AG04450 (cell line): ENCODE measurements around the gene TMEM198. TPM values are rescaled to one million over a fixed set of nuclear protein-coding genes. Genes with fewer than 3 reads are reported as not detected.

Source experiments
- CTCF ChIA-PET: fragments of 300-600, 350-600 bp; formaldehyde crosslinking; extraction: SDS; loops from one replicate; lab custom pipeline; 2022; ENCODE audit warnings: antibody characterized with exemption, inconsistent platforms; lab: Charles Lee
- POLR2A ChIA-PET: fragments of 350-600 bp; formaldehyde crosslinking; extraction: SDS; loops from one replicate; lab custom pipeline; 2021; ENCODE audit warnings: antibody characterized with exemption, inconsistent platforms; lab: Yijun Ruan, JAX
- DNase-seq: peaks from one replicate; pipeline ENCODE4 v3.0.0-alpha.2; 2011; ENCODE audit warnings: low read depth, low spot score
- H3K27ac ChIP-seq: one replicate; pipeline ENCODE4 v1.5.1; 2012; ENCODE audit warnings: low read depth, low read length, control low read depth
- H3K27me3 ChIP-seq: one replicate; pipeline ENCODE4 v1.6.0; 2012; ENCODE audit warnings: low read length; ENCODE audit not compliant: control insufficient read depth, insufficient read depth
- H3K4me3 ChIP-seq: 2 replicates; pipeline ENCODE4 v1.5.1; 2011; ENCODE audit warnings: mild to moderate bottlenecking, low read depth, low read length, control low read depth
- H3K9me3 ChIP-seq: 2 replicates; pipeline ENCODE4 v1.5.1; 2012; ENCODE audit warnings: low read length; ENCODE audit not compliant: control insufficient read depth, insufficient read depth
- CTCF ChIP-seq: IDR thresholded peaks from 2 replicates; pipeline ENCODE4 v1.5.1; 2011; ENCODE audit warnings: low read depth, low read length, control low read depth, inconsistent platforms
- polyA minus RNA-seq: library from RNA; depleted of rRNA, polyadenylated mRNA; stranded (reverse); fragments of >200 nt; gene quantifications from 2 replicates; pipeline ENCODE4 v1.2.3, GENCODE V29; 2011; rRNA and poly(A)+ RNA removed
- polyA plus RNA-seq: library from polyadenylated mRNA; depleted of rRNA; stranded (reverse); fragments of >200 nt; gene quantifications from 2 replicates; pipeline ENCODE4 v1.2.3, GENCODE V29; 2011; rRNA removed

The TMEM198 gene
- polyA plus RNA-seq (0.83 and 1.2 TPM in 2 replicates), polyA minus RNA-seq (0.13 and 0.60 TPM in 2 replicates)

- ChIA-PET POLR2A (interaction anchor here (1.2 to 1.6 kb wide), 4 partner anchors 9 to 54 kb away, joined by 5 to 10 read pairs (median 8); partner anchors contain the start of genes OBSL1 and STK11IP), CTCF (interaction anchor here (0.7 to 4.4 kb wide), 5 partner anchors 14 to 98 kb away, joined by 3 to 30 read pairs (median 4); no protein-coding TSS in a partner anchor)
- peak within 1 kb of the TSS; percentile 78 for H3K27ac ChIP-seq
- DNase-seq = peak; percentile 95
- peak within 1 kb of the TSS; percentile 75 for H3K4me3 ChIP-seq
- no peaks in the 10 kb centered on the region for H3K27me3 ChIP-seq
- TF ChIP-seq CTCF = no peak
- no peaks in the 10 kb centered on the region; the same call in 1 of the 2 replicates for H3K9me3 ChIP-seq
These were observed at the start of gene TMEM198, which contains the start of gene CHPF for GRCh38 chr2:219543596-219544358. Gene TMEM198 (plus strand): TSS chr2:219544028. CDS start chr2:219544728, 700 bp downstream. Gene CHPF (minus strand): TSS chr2:219543809. CDS start chr2:219543538, 271 bp downstream.

DNA sequence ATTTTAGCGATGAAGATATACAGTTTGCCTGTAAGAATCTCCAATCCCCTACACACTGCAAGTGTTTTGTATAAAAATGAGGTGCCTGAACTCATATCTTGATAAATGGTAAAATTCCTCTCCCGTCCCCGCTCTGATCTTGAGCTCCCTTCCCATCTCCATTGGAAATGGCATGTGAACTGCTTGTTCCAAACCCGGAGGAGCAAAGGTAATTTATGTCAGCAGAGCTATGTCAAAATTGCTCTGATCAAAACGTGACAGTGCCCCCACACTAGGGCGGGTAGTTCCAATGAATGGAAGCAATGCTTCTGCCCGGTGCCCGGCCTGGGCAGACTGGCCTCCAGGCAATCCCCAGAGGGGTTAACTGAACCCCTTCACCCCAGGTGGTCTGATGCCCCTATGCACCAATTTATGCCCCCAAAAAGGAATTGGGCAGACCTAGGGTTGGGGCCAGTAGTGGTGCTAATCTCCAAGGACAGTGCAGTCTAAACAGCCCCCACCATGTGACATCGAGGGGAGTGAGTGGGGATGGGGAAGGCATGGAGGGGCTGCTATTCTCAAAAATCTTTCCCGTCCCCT, 48.8 kb upstream of the TMEM198 start:
- TF ChIP-seq CTCF = no peak
- CTCF ChIA-PET = interaction anchor here (0.6 to 6.1 kb wide), 30 partner anchors 10 to 392 kb away, joined by 3 to 168 read pairs (median 4); partner anchors contain the start of gene TMEM198
- Histone ChIP-seq H3K4me3 (no peak overlapping the region), H3K27ac (no peak overlapping the region), H3K9me3 (no peaks in the 10 kb centered on the region; the same call in 1 of the 2 replicates), H3K27me3 (peaks cover 3% of the 10 kb centered on the region)
- POLR2A ChIA-PET = interaction anchor here (0.6 to 1.1 kb wide), 4 partner anchors 13 to 42 kb away, joined by 3 to 5 read pairs (median 4); no protein-coding TSS in a partner anchor
- DNase-seq = no peak

DNA sequence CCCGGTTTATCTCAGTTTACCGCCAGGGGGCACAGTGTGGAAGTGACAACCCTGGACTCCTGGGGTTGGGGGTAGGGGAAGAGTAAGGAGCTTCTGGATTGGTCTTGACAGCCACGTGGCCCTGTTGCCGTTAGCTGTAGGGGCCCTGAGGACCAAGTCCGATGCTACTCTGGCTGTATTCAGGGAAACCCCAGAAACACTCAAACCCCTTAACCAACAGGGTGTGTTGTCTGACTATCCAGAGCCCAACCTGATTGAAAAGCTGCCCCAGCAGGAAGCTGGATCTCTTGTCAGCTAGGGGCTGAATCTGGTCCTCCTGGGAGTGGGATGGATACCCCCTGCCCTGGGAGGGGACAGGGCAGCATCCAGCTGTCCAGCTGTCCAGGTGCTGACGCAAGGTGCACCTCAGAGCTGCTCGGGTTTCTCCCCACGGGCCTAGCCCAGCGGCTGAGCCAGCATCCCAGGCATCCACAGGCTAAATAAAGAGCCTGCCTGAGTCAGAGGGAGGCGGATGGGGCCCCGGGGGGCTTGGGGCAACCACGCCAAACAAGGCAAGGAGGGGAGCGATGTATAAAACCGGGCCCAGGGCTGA, 48.2 kb upstream of the TMEM198 start:
- no peak overlapping the region for H3K4me3 ChIP-seq
- peak; percentile 78 for TF ChIP-seq CTCF
- ChIA-PET POLR2A (interaction anchor here (0.6 to 1.4 kb wide), 6 partner anchors 13 to 78 kb away, joined by 3 to 5 read pairs (median 4); no protein-coding TSS in a partner anchor), CTCF (interaction anchor here (0.6 to 6.1 kb wide), 36 partner anchors 10 to 194 kb away, joined by 3 to 168 read pairs (median 4); partner anchors contain the start of gene TMEM198)
- H3K9me3 ChIP-seq = no peaks in the 10 kb centered on the region; the same call in 1 of the 2 replicates
- peaks cover 3% of the 10 kb centered on the region for H3K27me3 ChIP-seq
- no peak overlapping the region for H3K27ac ChIP-seq
- peak; percentile 47 for DNase-seq

DNA sequence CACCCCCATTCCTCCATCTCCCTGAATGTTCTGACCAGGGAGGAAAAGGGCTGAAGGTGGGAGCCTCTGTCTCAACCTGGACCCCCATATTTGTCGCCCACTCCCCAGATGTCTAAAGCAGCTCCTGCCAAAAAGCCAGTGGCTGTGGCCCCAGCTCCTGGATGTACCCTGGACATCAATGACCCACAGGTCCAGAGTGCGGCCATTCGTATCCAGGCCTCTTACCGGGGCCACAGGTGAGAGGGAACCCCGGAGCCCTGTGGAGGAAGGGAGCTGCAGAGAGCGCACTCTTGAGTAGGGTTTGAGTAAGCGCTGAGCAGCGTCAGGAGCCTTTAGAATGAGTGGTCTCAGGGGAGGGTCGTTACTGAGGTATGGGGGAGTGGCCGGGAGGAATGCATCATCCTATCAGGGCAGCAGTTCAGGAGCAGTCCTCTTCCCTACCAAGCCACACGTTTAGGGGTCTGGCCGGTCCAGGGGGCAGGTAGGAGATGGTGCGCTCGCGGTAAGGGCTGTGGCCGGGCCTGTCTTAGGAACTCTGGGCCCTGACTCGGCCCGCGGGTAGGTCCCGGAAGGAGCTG, 47.5 kb upstream of the TMEM198 start:
- no peak overlapping the region for H3K4me3 ChIP-seq
- ChIA-PET POLR2A (interaction anchor here (0.7 to 2.9 kb wide), 6 partner anchors 13 to 108 kb away, joined by 3 to 18 read pairs (median 4); no protein-coding TSS in a partner anchor), CTCF (interaction anchor here (0.7 to 6.1 kb wide), 22 partner anchors 10 to 193 kb away, joined by 3 to 168 read pairs (median 11); no protein-coding TSS in a partner anchor)
- no peaks in the 10 kb centered on the region; the same call in 1 of the 2 replicates for H3K9me3 ChIP-seq
- H3K27ac ChIP-seq = no peak overlapping the region
- H3K27me3 ChIP-seq = peaks cover 3% of the 10 kb centered on the region
- no peak for DNase-seq
- TF ChIP-seq CTCF = no peak
